Neural progenitor cell (in vitro differentiated cells): ENCODE results near the gene NKG7. TPM values are rescaled to one million over a fixed set of nuclear protein-coding genes. Genes with fewer than 3 reads are reported as not detected.

ENCODE experiments used
- DNase-seq: peaks from one replicate; pipeline ENCODE4 v3.0.0-alpha.2; 2016; ENCODE audit warnings: low spot score
- H2AFZ ChIP-seq: fragments of 200-600 bp; sonication (generic); replicated peaks from 2 replicates; pipeline ENCODE4 v1.6.1; 2016; ENCODE audit warnings: antibody characterized with exemption
- H3F3A ChIP-seq: fragments of 200-600 bp; sonication (generic); 2 replicates; pipeline ENCODE4 v1.6.1; 2016; ENCODE audit warnings: antibody characterized with exemption, low read depth
- H3K27ac ChIP-seq: fragments of 200-600 bp; sonication (generic); 2 replicates; pipeline ENCODE4 v1.5.1; 2016; ENCODE audit warnings: mild to moderate bottlenecking
- H3K27me3 ChIP-seq: fragments of 200-600 bp; sonication (generic); 2 replicates; pipeline ENCODE4 v1.6.1; 2016; ENCODE audit warnings: mild to moderate bottlenecking, moderate library complexity
- H3K36me3 ChIP-seq: fragments of 200-600 bp; sonication (generic); 2 replicates; pipeline ENCODE4 v1.5.1; 2016
- H3K4me1 ChIP-seq: fragments of 200-600 bp; sonication (generic); 2 replicates; pipeline ENCODE4 v1.6.1; 2016; ENCODE audit warnings: mixed run types
- H3K4me2 ChIP-seq: fragments of 200-600 bp; sonication (generic); 2 replicates; pipeline ENCODE4 v1.6.1; 2016
- H3K4me3 ChIP-seq: fragments of 200-600 bp; sonication (generic); 2 replicates; pipeline ENCODE4 v1.5.1; 2016
- H3K79me2 ChIP-seq: fragments of 200-600 bp; sonication (generic); 2 replicates; pipeline ENCODE4 v1.6.1; 2016; ENCODE audit warnings: low read depth
- H3K9ac ChIP-seq: fragments of 200-600 bp; sonication (generic); 2 replicates; pipeline ENCODE4 v1.6.1; 2016
- H3K9me3 ChIP-seq: fragments of 200-600 bp; sonication (generic); 2 replicates; pipeline ENCODE4 v1.5.1; 2016; ENCODE audit warnings: low read depth
- H4K20me1 ChIP-seq: fragments of 200-600 bp; sonication (generic); 2 replicates; pipeline ENCODE4 v1.6.1; 2016; ENCODE audit warnings: low read depth
- H3K27ac Mint-ChIP-seq: 3 replicates; pipeline ENCODE4 v1.8.0; 2021; ENCODE audit warnings: mixed read lengths
- H3K27me3 Mint-ChIP-seq: 2 replicates; pipeline ENCODE4 v1.8.0; 2022; ENCODE audit warnings: low read depth, mild to moderate bottlenecking, inconsistent platforms, moderate library complexity, mixed read lengths; ENCODE audit not compliant: insufficient read depth
- H3K36me3 Mint-ChIP-seq: 3 replicates; pipeline ENCODE4 v1.8.0; 2021; ENCODE audit warnings: mixed read lengths
- H3K4me1 Mint-ChIP-seq: 3 replicates; pipeline ENCODE4 v1.8.0; 2021; ENCODE audit warnings: mixed read lengths
- H3K4me3 Mint-ChIP-seq: 3 replicates; pipeline ENCODE4 v1.8.0; 2021; ENCODE audit warnings: mild to moderate bottlenecking, moderate library complexity, mixed read lengths
- H3K9me3 Mint-ChIP-seq: 3 replicates; pipeline ENCODE4 v1.8.0; 2020; ENCODE audit warnings: mixed read lengths
- EZH2 ChIP-seq: fragments of 200-600 bp; sonication (generic); IDR thresholded peaks from 2 replicates; pipeline ENCODE4 v1.6.1; 2017; ENCODE audit warnings: antibody characterized with exemption, mild to moderate bottlenecking, moderate library complexity
- EZH2phosphoT487 ChIP-seq: fragments of 200-600 bp; sonication (generic); IDR thresholded peaks from 2 replicates; pipeline ENCODE4 v1.6.1; 2017; ENCODE audit warnings: antibody characterized with exemption
- total RNA-seq: library from RNA; depleted of rRNA; stranded (reverse); fragments of >200 nt; gene quantifications from 2 replicates; pipeline ENCODE4 v1.2.3, GENCODE V29; 2015; ENCODE audit warnings: low replicate concordance
- TF ChIP-seq, protein P1 (sequence below): fragments of 200-600 bp; sonication (generic); IDR thresholded peaks from 2 replicates; pipeline ENCODE4 v1.5.1; 2017; ENCODE audit warnings: antibody characterized with exemption, mild to moderate bottlenecking

The NKG7 gene
- total RNA-seq, 1 donor from 2014 or later = not detected

GRCh38 chr19:51368366-51369282 lies 3.8 kb downstream of the NKG7 start, which contains the start of gene CLDND2:
Gene CLDND2 (minus strand): TSS chr19:51369003. CDS start chr19:51368577, 426 bp downstream.
- peak within 1 kb of the TSS; percentile 80 for H3K4me3 ChIP-seq
- H3K9me3 ChIP-seq = no peaks in the 10 kb centered on the region
- TF ChIP-seq EZH2 = no peak
- TF ChIP-seq, protein P1, sequence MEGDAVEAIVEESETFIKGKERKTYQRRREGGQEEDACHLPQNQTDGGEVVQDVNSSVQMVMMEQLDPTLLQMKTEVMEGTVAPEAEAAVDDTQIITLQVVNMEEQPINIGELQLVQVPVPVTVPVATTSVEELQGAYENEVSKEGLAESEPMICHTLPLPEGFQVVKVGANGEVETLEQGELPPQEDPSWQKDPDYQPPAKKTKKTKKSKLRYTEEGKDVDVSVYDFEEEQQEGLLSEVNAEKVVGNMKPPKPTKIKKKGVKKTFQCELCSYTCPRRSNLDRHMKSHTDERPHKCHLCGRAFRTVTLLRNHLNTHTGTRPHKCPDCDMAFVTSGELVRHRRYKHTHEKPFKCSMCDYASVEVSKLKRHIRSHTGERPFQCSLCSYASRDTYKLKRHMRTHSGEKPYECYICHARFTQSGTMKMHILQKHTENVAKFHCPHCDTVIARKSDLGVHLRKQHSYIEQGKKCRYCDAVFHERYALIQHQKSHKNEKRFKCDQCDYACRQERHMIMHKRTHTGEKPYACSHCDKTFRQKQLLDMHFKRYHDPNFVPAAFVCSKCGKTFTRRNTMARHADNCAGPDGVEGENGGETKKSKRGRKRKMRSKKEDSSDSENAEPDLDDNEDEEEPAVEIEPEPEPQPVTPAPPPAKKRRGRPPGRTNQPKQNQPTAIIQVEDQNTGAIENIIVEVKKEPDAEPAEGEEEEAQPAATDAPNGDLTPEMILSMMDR = no peak
- no peak for DNase-seq
- Mint-ChIP-seq H3K9me3 (no peaks in the 10 kb centered on the region), H3K4me3 (peak within 1 kb of the TSS; percentile 99), H3K36me3 (no peaks in the 10 kb centered on the region), H3K27me3 (peaks cover 13% of the 10 kb centered on the region), H3K4me1 (peaks cover 20% of the 10 kb centered on the region), H3K27ac (peak within 1 kb of the TSS; percentile 60)
- H3K4me1 ChIP-seq = peaks cover 7% of the 10 kb centered on the region
- peaks cover 14% of the 10 kb centered on the region for H3F3A ChIP-seq
- H3K36me3 ChIP-seq = no peaks in the 10 kb centered on the region
- peak within 1 kb of the TSS; percentile 84 for H3K4me2 ChIP-seq
- H3K9ac ChIP-seq = peak within 1 kb of the TSS; percentile 29
- H3K79me2 ChIP-seq = no peaks in the 10 kb centered on the region
- H3K27me3 ChIP-seq = no peaks in the 10 kb centered on the region
- peak within 1 kb of the TSS; percentile 68 for H2AFZ ChIP-seq
- H3K27ac ChIP-seq = peak within 1 kb of the TSS; percentile 76
- H4K20me1 ChIP-seq = no peaks in the 10 kb centered on the region

DNA sequence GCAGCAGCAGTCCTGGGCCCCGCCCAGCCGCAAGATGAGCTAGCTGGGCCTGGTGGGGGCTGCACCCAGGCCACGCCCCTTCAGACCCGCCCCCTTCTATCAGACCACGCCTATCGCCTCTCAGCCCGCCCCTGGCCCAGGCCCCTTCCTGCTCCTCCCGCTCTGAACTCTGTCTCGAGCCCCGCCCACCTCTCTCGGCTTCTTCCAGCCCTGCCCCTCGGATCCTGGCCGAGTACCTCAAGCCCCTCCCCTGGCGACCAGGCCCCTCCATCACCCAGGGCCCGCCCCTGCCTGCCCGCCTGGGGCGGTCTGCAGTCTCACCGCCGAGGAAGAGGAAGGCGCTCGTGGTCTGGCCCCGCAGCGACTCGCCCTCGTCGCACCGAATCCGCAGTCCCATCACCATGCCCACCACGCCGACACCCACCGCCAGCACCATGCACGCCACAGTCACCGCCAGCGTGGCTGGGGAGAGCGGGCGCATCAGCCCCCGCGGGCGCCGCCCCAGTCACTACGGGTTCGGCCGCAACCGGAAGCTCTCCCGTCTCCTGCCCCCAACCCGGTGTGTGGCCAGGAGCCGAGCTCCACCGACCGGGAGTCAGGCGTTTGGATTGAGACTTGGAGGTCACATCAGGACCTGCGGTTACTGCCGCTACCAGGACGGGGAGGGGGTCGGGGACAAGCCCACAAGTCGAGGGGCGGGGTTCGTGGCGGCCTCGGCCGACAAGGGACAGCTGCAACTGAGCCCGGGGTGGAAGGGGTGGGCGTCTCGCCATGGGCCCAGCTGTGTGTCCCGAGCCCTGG lies 4.7 kb downstream of the NKG7 start:
- no peak for TF ChIP-seq EZH2
- TF ChIP-seq, protein P1 = no peak
- TF ChIP-seq EZH2phosphoT487 = no peak
- no peak overlapping the region for H3K27ac Mint-ChIP-seq
- H3K9me3 ChIP-seq = no peaks in the 10 kb centered on the region
- H3K27me3 Mint-ChIP-seq = peaks cover 13% of the 10 kb centered on the region
- H3K9ac ChIP-seq = peak overlapping the region; percentile 29
- no peaks in the 10 kb centered on the region for H3K79me2 ChIP-seq
- no peaks in the 10 kb centered on the region for H3K9me3 Mint-ChIP-seq
- peak overlapping the region; percentile 68 for H2AFZ ChIP-seq
- peaks cover 7% of the 10 kb centered on the region for H3K4me1 ChIP-seq
- peak overlapping the region; percentile 93 for H3K4me2 ChIP-seq
- H4K20me1 ChIP-seq = no peaks in the 10 kb centered on the region
- no peaks in the 10 kb centered on the region for H3K27me3 ChIP-seq
- H3K4me3 Mint-ChIP-seq = peak overlapping the region; percentile 99
- peak; percentile 99 for DNase-seq
- H3F3A ChIP-seq = peaks cover 14% of the 10 kb centered on the region
- H3K4me1 Mint-ChIP-seq = peaks cover 24% of the 10 kb centered on the region
- H3K36me3 ChIP-seq = no peaks in the 10 kb centered on the region
- no peaks in the 10 kb centered on the region for H3K36me3 Mint-ChIP-seq
- peak overlapping the region; percentile 76 for H3K27ac ChIP-seq
- H3K4me3 ChIP-seq = peak overlapping the region; percentile 80

- Histone ChIP-seq H3K27me3 (no peaks in the 10 kb centered on the region), H3K4me3 (peak overlapping the region; percentile 80), H3F3A (peaks cover 14% of the 10 kb centered on the region), H3K9me3 (no peaks in the 10 kb centered on the region), H4K20me1 (no peaks in the 10 kb centered on the region), H3K79me2 (no peaks in the 10 kb centered on the region), H3K9ac (peak overlapping the region; percentile 69), H2AFZ (peak overlapping the region; percentile 35), H3K27ac (no peak overlapping the region), H3K36me3 (no peaks in the 10 kb centered on the region), H3K4me2 (peak overlapping the region; percentile 93), H3K4me1 (peaks cover 7% of the 10 kb centered on the region)
- H3K27me3 Mint-ChIP-seq = peaks cover 9% of the 10 kb centered on the region
- TF ChIP-seq, protein P1 = no peak
- TF ChIP-seq EZH2phosphoT487 = no peak
- no peak for TF ChIP-seq EZH2
- H3K27ac Mint-ChIP-seq = peak overlapping the region; percentile 74
- H3K4me1 Mint-ChIP-seq = peaks cover 24% of the 10 kb centered on the region
- H3K36me3 Mint-ChIP-seq = no peaks in the 10 kb centered on the region
- peak overlapping the region; percentile 99 for H3K4me3 Mint-ChIP-seq
- no peak for DNase-seq
- H3K9me3 Mint-ChIP-seq = no peaks in the 10 kb centered on the region
Measured at GRCh38 chr19:51367255-51367564, 5.2 kb downstream of the NKG7 start.
